HEK293T (cell line): ENCODE data around the gene SLC25A26.

ENCODE experiments used
- ELF4 ChIP-seq: fragments of 450-650 bp; IDR thresholded peaks from 2 replicates; pipeline ENCODE4 v1.6.1; 2017; ENCODE audit warnings: antibody characterized with exemption
- FOXK2 ChIP-seq: fragments of 450-650 bp; IDR thresholded peaks from 2 replicates; pipeline ENCODE4 v1.6.1; 2016; ENCODE audit warnings: mild to moderate bottlenecking
- LEF1 ChIP-seq: fragments of 450-650 bp; IDR thresholded peaks from 2 replicates; pipeline ENCODE4 v1.6.1; 2017; ENCODE audit warnings: mild to moderate bottlenecking, borderline replicate concordance
- ZNF384 ChIP-seq: fragments of 450-650 bp; IDR thresholded peaks from 2 replicates; pipeline ENCODE4 v1.6.1; 2016

- TF ChIP-seq FOXK2 (no peak), ELF4 (no peak), LEF1 (no peak), ZNF384 (no peak)
Measured at GRCh38 chr3:66390013-66390412, 169.2 kb downstream of the SLC25A26 start.
